NCI-H226 (cell line): ENCODE results near the gene ANKHD1.
"Not testable (repeated sequence)": the region's sequence is repeated elsewhere in the genome, so short reads cannot be mapped to it uniquely, and the experiment has no call there.

ENCODE experiments used
- DNase-seq: peaks from one replicate; pipeline ENCODE4 v3.0.0-alpha.2; 2015

Gene ANKHD1

GRCh38 chr5:140429724-140430123 lies 28.1 kb downstream of the ANKHD1 start:
- DNase-seq, result no peak

DNA sequence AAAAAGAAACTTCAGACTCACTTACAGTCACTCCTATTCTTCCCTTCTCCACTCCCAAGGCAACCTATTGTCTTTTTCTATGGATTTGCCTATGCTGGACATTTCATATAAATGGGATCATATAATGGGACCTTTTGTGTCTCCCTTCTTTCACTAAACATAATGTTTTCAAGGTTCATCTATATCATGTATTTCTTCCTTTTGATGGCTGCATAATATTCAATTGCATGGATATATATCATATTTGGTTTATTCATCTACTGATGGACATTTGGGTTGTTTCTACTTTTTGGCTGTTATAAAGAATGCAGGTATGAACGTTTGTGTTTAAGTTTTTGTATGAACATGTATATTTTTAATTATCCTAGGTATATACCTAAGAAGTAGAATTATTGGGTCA lies 30.6 kb downstream of the ANKHD1 start:
- no peak for DNase-seq

DNA sequence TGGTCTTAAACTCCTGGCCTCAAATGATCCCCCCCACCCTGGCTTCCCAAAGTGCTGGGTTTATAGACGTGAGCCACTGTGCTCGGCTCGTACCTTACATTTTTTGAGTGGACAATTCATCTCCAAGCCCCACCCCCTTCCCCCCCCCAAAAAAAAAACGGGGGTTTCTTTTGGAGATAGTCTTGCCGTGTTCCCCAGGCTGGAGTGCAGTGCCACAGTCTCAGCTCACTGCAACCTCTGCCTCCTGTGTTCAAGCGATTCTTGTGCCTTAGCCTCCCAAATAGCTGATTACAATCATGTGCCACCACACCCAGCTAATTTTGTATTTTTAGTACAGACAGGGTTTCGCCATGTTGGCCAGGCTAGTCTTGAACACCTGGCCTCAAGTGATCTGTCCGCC lies 31.3 kb downstream of the ANKHD1 start:
- DNase-seq, result no peak

- not testable (repeated sequence) for DNase-seq
Measured at GRCh38 chr5:140457368-140457767, 55.7 kb downstream of the ANKHD1 start.

DNA sequence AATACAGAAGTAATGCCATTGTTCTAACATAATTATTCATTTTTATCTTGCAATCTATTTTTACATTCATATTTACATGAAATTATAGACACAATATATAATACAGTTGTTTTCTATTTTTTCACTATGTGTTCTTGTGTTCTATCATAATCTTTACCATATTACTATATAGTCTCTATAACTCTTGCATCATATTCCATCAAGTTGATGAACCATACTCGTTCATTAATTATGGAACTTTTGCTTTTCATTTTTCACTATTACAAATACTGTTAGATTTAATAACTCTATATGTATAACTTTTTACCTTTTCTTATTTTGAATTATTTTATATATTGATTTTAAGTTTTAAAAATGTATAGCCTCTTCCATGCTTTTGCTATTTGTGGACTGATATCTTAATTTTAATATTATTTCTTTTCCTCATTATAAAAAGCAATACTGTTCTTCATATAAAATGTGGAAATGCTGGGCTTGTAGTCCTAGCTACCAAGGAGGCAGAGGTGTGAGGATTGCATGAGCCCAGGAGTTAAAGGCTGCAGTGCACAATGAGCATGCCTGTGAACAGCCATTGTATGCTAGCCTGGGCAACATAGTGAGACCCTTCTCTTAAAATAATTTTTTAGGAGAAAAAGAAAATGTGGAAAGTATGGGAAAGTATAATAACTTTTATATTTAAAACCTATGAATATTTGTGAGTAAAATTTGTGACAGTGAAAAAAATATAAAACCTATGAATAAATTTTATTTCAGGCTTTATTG lies 65.5 kb downstream of the ANKHD1 start:
- DNase-seq, result no peak

DNA sequence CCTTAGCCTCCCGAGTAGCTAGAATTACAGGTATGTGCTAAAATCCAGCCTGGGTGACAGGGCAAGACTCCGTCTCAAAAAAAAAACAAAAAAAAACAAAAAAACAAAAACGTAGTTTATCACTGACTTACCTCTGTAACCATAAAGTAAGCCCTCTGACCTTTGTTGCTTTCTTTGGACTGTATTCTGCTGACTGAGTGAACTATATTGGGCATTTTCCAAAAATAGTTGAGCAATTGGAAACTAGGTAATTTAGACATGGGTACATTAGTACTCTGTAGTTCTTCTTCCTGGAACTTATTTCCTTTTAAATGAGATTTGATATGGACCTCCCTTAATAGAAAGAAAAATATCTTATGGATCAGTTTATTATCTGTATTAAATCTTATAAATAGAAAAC lies 66.6 kb downstream of the ANKHD1 start:
- DNase-seq, result no peak

GRCh38 chr5:140469259-140469658 lies 67.6 kb downstream of the ANKHD1 start:
- DNase-seq, result no peak

GRCh38 chr5:140480310-140481014 lies 78.8 kb downstream of the ANKHD1 start:
- DNase-seq, result no peak

- DNase-seq, result no peak
Measured at GRCh38 chr5:140481758-140482157, 80.1 kb downstream of the ANKHD1 start.

DNA sequence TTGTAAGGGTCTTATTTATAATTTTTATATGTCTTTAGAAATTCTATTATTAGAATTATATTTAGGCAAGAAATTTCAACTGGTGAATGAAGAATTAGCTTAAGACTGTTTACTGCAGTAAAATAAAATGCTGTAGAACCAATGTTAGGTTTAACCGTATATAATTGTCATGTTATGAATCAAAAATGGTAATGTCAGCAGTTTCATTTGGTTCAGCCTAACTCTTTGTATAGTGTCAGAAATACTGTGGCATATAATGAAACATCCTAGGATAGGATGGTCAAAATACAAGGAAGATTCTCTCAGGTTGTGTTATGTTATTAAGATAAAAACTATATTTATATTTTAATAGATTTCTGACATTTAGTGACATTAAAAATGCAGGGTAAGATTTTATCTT lies 81.4 kb downstream of the ANKHD1 start:
- no peak for DNase-seq

DNA sequence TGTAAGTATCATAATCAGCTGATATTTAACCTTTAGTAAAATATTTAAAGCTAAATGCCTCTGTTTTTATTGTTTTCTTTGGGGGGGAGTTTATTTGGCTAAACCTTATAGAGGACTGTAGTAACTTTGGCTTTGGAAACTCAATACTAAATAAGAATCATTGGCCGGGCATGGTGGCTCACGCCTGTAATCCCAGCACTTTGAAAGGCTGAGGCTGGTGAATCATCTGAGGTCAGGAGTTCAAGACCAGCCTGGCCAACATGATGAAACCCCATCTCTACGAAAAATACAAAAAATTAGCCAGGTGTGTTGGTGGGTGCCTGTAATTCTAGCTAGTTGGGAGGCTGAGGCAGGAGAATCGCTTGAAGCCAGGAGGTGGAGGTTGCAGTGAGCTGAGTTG lies 86.5 kb downstream of the ANKHD1 start:
- DNase-seq, result not testable (repeated sequence)

GRCh38 chr5:140488914-140489313 lies 87.3 kb downstream of the ANKHD1 start:
- no peak for DNase-seq

DNA sequence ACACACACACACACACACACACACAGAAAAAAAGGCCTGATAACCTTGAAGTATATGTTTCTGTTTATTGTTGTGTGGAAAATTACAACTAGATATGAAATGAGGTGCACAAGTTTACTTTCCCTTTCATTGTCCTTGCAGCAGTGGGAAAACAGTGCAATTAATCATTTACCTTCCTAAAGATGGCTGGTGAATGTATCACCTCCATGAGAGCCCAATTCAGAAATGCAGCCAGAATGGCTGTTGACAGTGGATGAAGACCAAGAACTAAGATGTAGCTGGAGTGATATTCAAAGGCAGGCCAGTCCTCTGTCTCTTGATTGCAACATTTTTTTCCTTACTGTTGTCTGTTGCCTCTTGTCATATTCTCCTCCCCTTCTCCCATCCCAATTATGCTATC lies 96.3 kb downstream of the ANKHD1 start:
- DNase-seq, result no peak

GRCh38 chr5:140498591-140498990 lies 97.0 kb downstream of the ANKHD1 start:
- no peak for DNase-seq

GRCh38 chr5:140502834-140503233 lies 101.2 kb downstream of the ANKHD1 start:
- no peak for DNase-seq

DNA sequence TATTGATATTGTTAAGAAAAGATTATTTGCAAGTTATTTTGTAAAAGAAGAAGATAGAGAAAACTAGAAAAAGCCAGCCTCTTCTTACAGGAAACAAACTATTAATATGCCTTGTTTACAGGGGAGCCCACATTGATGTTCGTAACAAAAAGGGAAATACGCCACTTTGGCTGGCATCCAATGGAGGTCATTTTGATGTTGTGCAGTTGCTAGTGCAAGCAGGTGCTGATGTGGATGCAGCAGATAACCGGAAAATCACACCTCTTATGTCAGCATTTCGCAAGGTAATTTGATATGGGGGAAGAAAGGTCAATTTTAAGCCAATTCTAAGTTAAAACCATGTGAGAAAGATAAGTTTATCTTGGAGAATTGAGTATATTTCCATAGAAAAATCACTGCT lies 108.3 kb downstream of the ANKHD1 start:
- no peak for DNase-seq

DNA sequence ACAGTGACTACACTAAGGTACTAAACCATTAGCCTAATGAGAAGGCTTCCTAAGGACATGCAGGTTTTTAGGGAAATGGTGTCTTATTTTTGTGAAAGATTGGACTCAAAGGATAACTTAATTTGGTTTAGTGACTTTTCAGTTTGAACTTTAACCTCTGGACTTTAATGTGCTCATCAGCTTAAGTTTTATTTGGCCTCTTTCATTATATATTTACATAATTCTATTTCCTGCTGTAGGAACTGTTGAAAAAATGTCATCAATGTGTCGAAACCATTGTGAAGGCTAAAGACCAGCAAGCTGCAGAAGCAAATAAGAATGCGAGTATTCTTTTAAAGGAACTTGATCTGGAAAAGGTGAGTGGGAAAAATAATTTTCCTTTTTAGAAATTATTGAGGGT lies 111.5 kb downstream of the ANKHD1 start:
- DNase-seq, result no peak

DNA sequence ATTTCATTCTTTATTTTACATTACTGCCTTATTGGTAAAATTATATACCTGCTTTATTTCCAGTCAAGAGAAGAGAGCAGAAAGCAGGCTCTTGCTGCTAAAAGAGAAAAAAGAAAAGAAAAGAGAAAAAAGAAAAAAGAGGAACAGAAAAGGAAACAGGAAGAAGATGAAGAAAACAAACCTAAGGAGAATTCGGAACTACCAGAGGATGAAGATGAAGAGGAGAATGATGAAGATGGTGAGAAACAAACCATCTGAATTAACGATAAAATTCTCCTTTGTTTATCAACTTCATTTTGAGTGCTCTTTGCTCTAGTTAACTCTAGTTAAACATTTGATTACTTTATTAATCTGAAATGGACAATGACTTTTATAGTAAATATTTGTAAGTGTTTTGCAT lies 122.4 kb downstream of the ANKHD1 start:
- no peak for DNase-seq

- no peak for DNase-seq
Measured at GRCh38 chr5:140540227-140540626, 138.6 kb downstream of the ANKHD1 start.

DNA sequence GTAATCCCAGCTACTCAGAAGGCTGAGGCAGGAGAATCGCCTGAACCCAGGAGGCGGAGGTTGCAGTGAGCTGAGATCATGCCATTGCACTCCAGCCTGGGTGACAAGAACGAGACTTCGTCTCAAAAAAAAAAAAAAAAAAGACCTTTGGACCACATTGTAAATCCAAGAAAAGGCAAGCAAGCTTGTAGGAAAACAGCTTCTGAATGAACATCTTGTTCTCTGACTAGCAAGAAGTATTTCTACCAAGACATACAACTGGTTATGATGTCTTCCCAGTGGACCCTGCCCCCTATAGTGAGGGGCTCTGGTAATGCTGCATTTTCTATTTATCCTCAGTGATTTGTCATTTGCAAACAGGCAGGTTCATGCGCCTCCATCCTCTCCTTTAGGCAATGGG lies 141.3 kb downstream of the ANKHD1 start:
- DNase-seq, result no peak

GRCh38 chr5:140544986-140545385 lies 143.4 kb downstream of the ANKHD1 start:
- no peak for DNase-seq

GRCh38 chr5:140545606-140546005 lies 144.0 kb downstream of the ANKHD1 start:
- no peak for DNase-seq

DNA sequence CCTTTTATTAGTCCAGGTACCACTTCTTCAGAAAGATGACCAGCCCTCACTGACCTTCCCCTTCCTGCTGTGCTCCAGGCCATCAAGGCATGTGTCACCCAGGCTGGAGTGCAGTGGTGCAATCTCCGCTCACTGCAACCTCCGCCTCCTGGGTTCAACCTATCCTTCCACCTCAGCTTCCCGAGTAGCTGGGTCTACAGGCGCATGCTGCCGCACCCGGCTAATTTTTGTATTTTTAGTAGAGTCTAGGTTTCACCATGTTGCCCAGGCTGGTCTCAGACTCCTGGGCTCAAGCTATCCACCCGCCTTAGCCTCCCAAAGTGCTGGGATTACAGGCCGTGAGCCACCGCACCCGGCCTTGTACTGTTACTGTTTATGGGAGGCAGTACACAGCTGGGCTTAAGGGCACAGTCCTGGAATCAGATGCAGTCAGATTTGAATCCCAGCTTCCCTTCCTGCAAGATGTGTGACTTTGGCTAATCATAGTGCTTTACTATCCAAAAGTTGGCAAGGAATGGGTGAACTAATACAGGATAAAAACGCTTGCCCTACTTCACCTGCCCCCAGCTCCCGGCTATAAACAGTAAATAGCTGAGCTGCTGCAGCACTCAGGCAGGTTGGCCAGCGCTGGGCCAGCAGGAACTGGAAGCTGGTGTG lies 145.3 kb downstream of the ANKHD1 start:
- DNase-seq, result no peak
